HG03439 (cell line): ENCODE data around the gene RIPPLY2.

Source experiments
- ATAC-seq: cut with Tn5 transposase; IDR thresholded peaks from one replicate; pipeline ENCODE4 v1.9.1; 2021; ENCODE audit warnings: mild to moderate bottlenecking, moderate library complexity; ENCODE audit not compliant: unreplicated experiment

The RIPPLY2 gene

GRCh38 chr6:83859410-83860358 is 6.5 kb downstream of the RIPPLY2 start, which contains the start of gene CYB5R4:
Gene CYB5R4 (plus strand): TSS chr6:83859689. CDS start chr6:83859783, 94 bp downstream.
- peak; percentile 99 for ATAC-seq

GRCh38 chr6:83860359-83860755 is 7.2 kb downstream of the RIPPLY2 start:
- no peak for ATAC-seq

GRCh38 chr6:83860782-83861495 is 7.8 kb downstream of the RIPPLY2 start:
- ATAC-seq: no peak

GRCh38 chr6:83862776-83863471 is 9.8 kb downstream of the RIPPLY2 start:
- ATAC-seq: no peak

GRCh38 chr6:83867043-83867442 is 13.9 kb downstream of the RIPPLY2 start:
- ATAC-seq: no peak

- ATAC-seq: no peak
These were observed 14.5 kb downstream of the RIPPLY2 start for GRCh38 chr6:83867527-83868161.

- no peak for ATAC-seq
These were observed 15.5 kb downstream of the RIPPLY2 start for GRCh38 chr6:83868639-83869038.

- no peak for ATAC-seq
These were observed 17.5 kb downstream of the RIPPLY2 start for GRCh38 chr6:83870649-83871048.

- ATAC-seq: no peak
These were observed 19.4 kb downstream of the RIPPLY2 start for GRCh38 chr6:83872386-83873118.

GRCh38 chr6:83873869-83874268 is 20.7 kb downstream of the RIPPLY2 start:
- ATAC-seq: no peak

- no peak for ATAC-seq
These were observed 22.7 kb downstream of the RIPPLY2 start for GRCh38 chr6:83875843-83876242.

GRCh38 chr6:83878902-83879644 is 25.9 kb downstream of the RIPPLY2 start:
- no peak for ATAC-seq

GRCh38 chr6:83879746-83880145 is 26.6 kb downstream of the RIPPLY2 start:
- ATAC-seq: no peak

- no peak for ATAC-seq
These were observed 30.1 kb downstream of the RIPPLY2 start for GRCh38 chr6:83883240-83883639.

GRCh38 chr6:83884523-83884922 is 31.4 kb downstream of the RIPPLY2 start:
- ATAC-seq: peak; percentile 90

- no peak for ATAC-seq
These were observed 32.8 kb downstream of the RIPPLY2 start for GRCh38 chr6:83885984-83886383.

GRCh38 chr6:83889621-83890020 is 36.5 kb downstream of the RIPPLY2 start:
- no peak for ATAC-seq

GRCh38 chr6:83890520-83890919 is 37.4 kb downstream of the RIPPLY2 start:
- no peak for ATAC-seq

- ATAC-seq: no peak
These were observed 38.4 kb downstream of the RIPPLY2 start for GRCh38 chr6:83891586-83891985.
